GM23338 (cell line): ENCODE results near the gene DOCK4. TPM values are rescaled to one million over a fixed set of nuclear protein-coding genes. Genes with fewer than 3 reads are reported as not detected.

Experiments used
- ATAC-seq: fragments of 200-7000 bp; cut with Tn5 transposase; 3 replicates; pipeline ENCODE4 v1.9.1; 2020
- DNase-seq: peaks from one replicate; pipeline ENCODE4 v3.0.0-alpha.2; 2015; ENCODE audit warnings: low spot score
- H2AFZ ChIP-seq: fragments of 200-600 bp; sonication (generic); 2 replicates; pipeline ENCODE4 v1.8.0; 2016; ENCODE audit warnings: antibody characterized with exemption, mild to moderate bottlenecking, moderate library complexity
- H3F3A ChIP-seq: fragments of 200-600 bp; sonication (generic); replicated peaks from 2 replicates; pipeline ENCODE4 v1.8.0; 2017; ENCODE audit warnings: antibody characterized with exemption, mixed run types, low read depth
- H3K27ac ChIP-seq: fragments of 200-600 bp; sonication (generic); 2 replicates; pipeline ENCODE4 v1.6.1; 2016; ENCODE audit warnings: low read depth
- H3K27me3 ChIP-seq: fragments of 200-600 bp; sonication (generic); 2 replicates; pipeline ENCODE4 v1.8.0; 2016; ENCODE audit warnings: mild to moderate bottlenecking, mixed run types, moderate library complexity; ENCODE audit not compliant: insufficient read depth
- H3K36me3 ChIP-seq: fragments of 200-600 bp; sonication (generic); 2 replicates; pipeline ENCODE4 v1.8.0; 2016; ENCODE audit warnings: mild to moderate bottlenecking; ENCODE audit not compliant: insufficient read depth
- H3K4me1 ChIP-seq: fragments of 200-600 bp; sonication (generic); 2 replicates; pipeline ENCODE4 v1.8.0; 2016; ENCODE audit warnings: mild to moderate bottlenecking, moderate library complexity; ENCODE audit not compliant: insufficient read depth
- H3K4me2 ChIP-seq: fragments of 200-600 bp; sonication (generic); 2 replicates; pipeline ENCODE4 v1.7.1; 2017; ENCODE audit warnings: mixed run types
- H3K4me3 ChIP-seq: fragments of 200-600 bp; sonication (generic); 2 replicates; pipeline ENCODE4 v1.6.1; 2016; ENCODE audit warnings: mixed run types
- H3K79me2 ChIP-seq: fragments of 200-600 bp; sonication (generic); replicated peaks from 2 replicates; pipeline ENCODE4 v1.8.0; 2017; ENCODE audit warnings: mild to moderate bottlenecking; ENCODE audit not compliant: insufficient read depth
- H3K9me2 ChIP-seq: fragments of 200-600 bp; sonication (generic); 2 replicates; pipeline ENCODE4 v1.8.0; 2017; ENCODE audit not compliant: insufficient read depth
- H4K20me1 ChIP-seq: fragments of 200-600 bp; sonication (generic); replicated peaks from 2 replicates; pipeline ENCODE4 v1.8.0; 2017; ENCODE audit warnings: mild to moderate bottlenecking; ENCODE audit not compliant: insufficient read depth
- H3K27ac Mint-ChIP-seq: 2 replicates; pipeline ENCODE4 v1.8.0; 2020; ENCODE audit warnings: inconsistent platforms, mild to moderate bottlenecking, moderate library complexity, mixed read lengths
- H3K27me3 Mint-ChIP-seq: 3 replicates; pipeline ENCODE4 v1.8.0; 2022; ENCODE audit warnings: low read depth, mild to moderate bottlenecking, moderate library complexity, mixed read lengths, inconsistent platforms; ENCODE audit not compliant: insufficient read depth, poor library complexity
- H3K36me3 Mint-ChIP-seq: 3 replicates; pipeline ENCODE4 v1.8.0; 2021; ENCODE audit warnings: low read depth, mild to moderate bottlenecking, inconsistent platforms, moderate library complexity, mixed read lengths
- H3K4me1 Mint-ChIP-seq: 3 replicates; pipeline ENCODE4 v1.8.0; 2020; ENCODE audit warnings: mild to moderate bottlenecking, inconsistent platforms, mixed read lengths
- H3K4me3 Mint-ChIP-seq: 3 replicates; pipeline ENCODE4 v1.8.0; 2021; ENCODE audit warnings: moderate library complexity, mild to moderate bottlenecking, inconsistent platforms, mixed read lengths
- H3K9me3 Mint-ChIP-seq: 3 replicates; pipeline ENCODE4 v1.8.0; 2020; ENCODE audit warnings: moderate library complexity, mild to moderate bottlenecking, inconsistent platforms, mixed read lengths
- CREB1 ChIP-seq: fragments of 250-450 bp; sonication (Bioruptor Pico); IDR thresholded peaks from 2 replicates; pipeline ENCODE4 v1.5.0; 2020; ENCODE audit warnings: low read depth, mild to moderate bottlenecking, moderate library complexity
- CTCF ChIP-seq, 2 experiments: fragments of 200-600 bp in 1 of 2; sonication (generic) in 1 of 2; conservative IDR thresholded peaks; 2 replicates each; pipeline versions ENCODE4 v1.5.1 to v1.6.1; 2016 to 2017; ENCODE audit warnings: antibody characterized with exemption in 2 of 2, low read depth in 2 of 2, mild to moderate bottlenecking in 2 of 2, moderate library complexity in 1 of 2
- ETS1 ChIP-seq: IDR thresholded peaks from 2 replicates; pipeline ENCODE4 v1.6.1; 2016; ENCODE audit warnings: antibody characterized with exemption
- EZH2phosphoT487 ChIP-seq: fragments of 200-600 bp; sonication (generic); IDR thresholded peaks from one replicate; pipeline ENCODE4 v1.8.1; 2018; ENCODE audit warnings: antibody characterized with exemption; ENCODE audit not compliant: unreplicated experiment
- JUNB ChIP-seq: IDR thresholded peaks from one replicate; pipeline ENCODE4 v1.6.1; 2016; ENCODE audit warnings: antibody characterized with exemption; ENCODE audit not compliant: unreplicated experiment
- POLR2AphosphoS5 ChIP-seq: IDR thresholded peaks from 2 replicates; pipeline ENCODE4 v1.6.1; 2016; ENCODE audit warnings: antibody characterized with exemption, low read depth
- REST ChIP-seq: IDR thresholded peaks from one replicate; pipeline ENCODE4 v1.6.1; 2018; ENCODE audit warnings: antibody characterized with exemption; ENCODE audit not compliant: unreplicated experiment
- STAT1 ChIP-seq: IDR thresholded peaks from one replicate; pipeline ENCODE4 v1.6.1; 2016; ENCODE audit warnings: antibody characterized with exemption; ENCODE audit not compliant: unreplicated experiment
- ZNF114 ChIP-seq: fragments of 250-450 bp; sonication (Bioruptor Pico); IDR thresholded peaks from 2 replicates; pipeline ENCODE4 v1.5.0; 2020; ENCODE audit warnings: mild to moderate bottlenecking, moderate library complexity
- ZNF331 ChIP-seq: fragments of 250-450 bp; sonication (Bioruptor Pico); IDR thresholded peaks from 2 replicates; pipeline ENCODE4 v1.5.0; 2020; ENCODE audit warnings: low read depth, mild to moderate bottlenecking, moderate library complexity
- ZNF462 ChIP-seq: fragments of 250-450 bp; sonication (Bioruptor Pico); IDR thresholded peaks from 2 replicates; pipeline ENCODE4 v1.5.0; 2020; ENCODE audit warnings: mild to moderate bottlenecking, moderate library complexity
- polyA plus RNA-seq: library from polyadenylated mRNA; unstranded; fragments of >200 nt; fragmentation: Nextera tagmentation; extraction: Ambion mirVana; gene quantifications from 2 replicates; pipeline ENCODE4 v1.2.1, GENCODE V29; 2016
- total RNA-seq: library from RNA; depleted of rRNA; stranded (reverse); fragments of >200 nt; shearing (Covaris generic); gene quantifications from 2 replicates; pipeline ENCODE4 v1.2.3, GENCODE V29; 2014

The DOCK4 gene
- total and polyA plus RNA-seq, 2 experiments from 2014 or later, result 6.3 to 33.8 TPM

GRCh38 chr7:112067200-112067599 lies 139.0 kb downstream of the DOCK4 start:
- 0 out of 2 replicates have a peak overlapping the region, but pooled peaks have one; percentile 29 for H3K27ac Mint-ChIP-seq

More at GRCh38 chr7:112067200-112067599, 139.0 kb downstream of the DOCK4 start:
- no peaks in the 10 kb centered on the region for H3K27me3 Mint-ChIP-seq
- Histone ChIP-seq H3K4me1 (peaks cover 5% of the 10 kb centered on the region; the same call in 1 of the 2 replicates), H3K36me3 (no peaks in the 10 kb centered on the region), H3F3A (no peaks in the 10 kb centered on the region), H3K9me2 (peaks cover 5% of the 10 kb centered on the region), H3K4me2 (no peak overlapping the region), H2AFZ (no peak overlapping the region), H3K27me3 (no peaks in the 10 kb centered on the region), H4K20me1 (no peaks in the 10 kb centered on the region), H3K79me2 (0 out of 2 replicates have a peak, but pooled peaks cover 8% of the 10 kb centered on the region), H3K4me3 (no peak overlapping the region), H3K27ac (no peak overlapping the region)
- H3K4me1 Mint-ChIP-seq, result peaks cover 23% of the 10 kb centered on the region
- TF ChIP-seq CTCF (conservative IDR thresholded peaks at IDR 0.05; ENCODE audit: low read depth in 2 of 2), result no peak
- no peak for TF ChIP-seq ETS1
- no peak for TF ChIP-seq EZH2phosphoT487
- no peak for TF ChIP-seq JUNB
- no peak for TF ChIP-seq ZNF331 (CRISPR knock-in tag)
- no peak for TF ChIP-seq ZNF462 (CRISPR knock-in tag)
- TF ChIP-seq CREB1 (CRISPR knock-in tag), result no peak
- TF ChIP-seq REST, result no peak
- no peak for TF ChIP-seq STAT1
- no peak for TF ChIP-seq ZNF114 (CRISPR knock-in tag)
- no peak for TF ChIP-seq POLR2AphosphoS5
- H3K36me3 Mint-ChIP-seq, result no peaks in the 10 kb centered on the region
- DNase-seq (no peak), ATAC-seq (no peak)
- H3K4me3 Mint-ChIP-seq, result no peak overlapping the region
- H3K9me3 Mint-ChIP-seq, result no peaks in the 10 kb centered on the region
